ENCODE measurements around the gene MAN2A1.

The MAN2A1 gene

GRCh38 chr5:109688970-109689739 is 572 bp upstream of the MAN2A1 start:
- ATAC-seq = peak; percentile 86
- TF ChIP-seq, protein P1, sequence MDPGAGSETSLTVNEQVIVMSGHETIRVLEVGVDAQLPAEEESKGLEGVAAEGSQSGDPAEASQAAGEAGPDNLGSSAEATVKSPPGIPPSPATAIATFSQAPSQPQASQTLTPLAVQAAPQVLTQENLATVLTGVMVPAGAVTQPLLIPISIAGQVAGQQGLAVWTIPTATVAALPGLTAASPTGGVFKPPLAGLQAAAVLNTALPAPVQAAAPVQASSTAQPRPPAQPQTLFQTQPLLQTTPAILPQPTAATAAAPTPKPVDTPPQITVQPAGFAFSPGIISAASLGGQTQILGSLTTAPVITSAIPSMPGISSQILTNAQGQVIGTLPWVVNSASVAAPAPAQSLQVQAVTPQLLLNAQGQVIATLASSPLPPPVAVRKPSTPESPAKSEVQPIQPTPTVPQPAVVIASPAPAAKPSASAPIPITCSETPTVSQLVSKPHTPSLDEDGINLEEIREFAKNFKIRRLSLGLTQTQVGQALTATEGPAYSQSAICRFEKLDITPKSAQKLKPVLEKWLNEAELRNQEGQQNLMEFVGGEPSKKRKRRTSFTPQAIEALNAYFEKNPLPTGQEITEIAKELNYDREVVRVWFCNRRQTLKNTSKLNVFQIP (CRISPR knock-in tag; IDR thresholded peaks at IDR 0.05; ENCODE audit: borderline replicate concordance, low read depth) = no peak
- TF ChIP-seq GLIS3 (CRISPR knock-in tag; IDR thresholded peaks at IDR 0.05) (no peak), ZC3H10 (CRISPR knock-in tag; IDR thresholded peaks at IDR 0.05) (no peak), TCF4 (CRISPR knock-in tag; IDR thresholded peaks at IDR 0.05; ENCODE audit: borderline replicate concordance) (no peak), ARNTL (CRISPR knock-in tag; IDR thresholded peaks at IDR 0.05; ENCODE audit: borderline replicate concordance, low read depth) (no peak), ZNF565 (CRISPR knock-in tag; conservative IDR thresholded peaks at IDR 0.05; ENCODE audit: low read depth) (no peak), PPARA (CRISPR knock-in tag; IDR thresholded peaks at IDR 0.05; ENCODE audit: borderline replicate concordance) (no peak), CSDC2 (CRISPR knock-in tag; IDR thresholded peaks at IDR 0.05) (no peak), BACH2 (CRISPR knock-in tag; IDR thresholded peaks at IDR 0.05; ENCODE audit: borderline replicate concordance) (no peak), RARB (CRISPR knock-in tag; IDR thresholded peaks at IDR 0.05) (no peak), ESRRG (CRISPR knock-in tag; IDR thresholded peaks at IDR 0.05) (no peak), PATZ1 (CRISPR knock-in tag; IDR thresholded peaks at IDR 0.05; ENCODE audit: borderline replicate concordance) (no peak), ISL1 (CRISPR knock-in tag; IDR thresholded peaks at IDR 0.05) (no peak), TOX (CRISPR knock-in tag; IDR thresholded peaks at IDR 0.05; ENCODE audit: borderline replicate concordance) (no peak), SNAI2 (CRISPR knock-in tag; IDR thresholded peaks at IDR 0.05) (no peak), CSRNP3 (CRISPR knock-in tag; IDR thresholded peaks at IDR 0.05) (no peak), ZNF70 (CRISPR knock-in tag; IDR thresholded peaks at IDR 0.05) (no peak), ZFP30 (CRISPR knock-in tag; IDR thresholded peaks at IDR 0.05) (no peak)

GRCh38 chr5:109690242-109690974 is 681 bp downstream of the MAN2A1 start:
- TF ChIP-seq PPARA (CRISPR knock-in tag; IDR thresholded peaks at IDR 0.05; ENCODE audit: borderline replicate concordance) (no peak), ZFP3 (CRISPR knock-in tag; IDR thresholded peaks at IDR 0.05) (peak; percentile 7; the same call in 1 of the 2 replicates)
- peak; percentile 52 for ATAC-seq

DNA sequence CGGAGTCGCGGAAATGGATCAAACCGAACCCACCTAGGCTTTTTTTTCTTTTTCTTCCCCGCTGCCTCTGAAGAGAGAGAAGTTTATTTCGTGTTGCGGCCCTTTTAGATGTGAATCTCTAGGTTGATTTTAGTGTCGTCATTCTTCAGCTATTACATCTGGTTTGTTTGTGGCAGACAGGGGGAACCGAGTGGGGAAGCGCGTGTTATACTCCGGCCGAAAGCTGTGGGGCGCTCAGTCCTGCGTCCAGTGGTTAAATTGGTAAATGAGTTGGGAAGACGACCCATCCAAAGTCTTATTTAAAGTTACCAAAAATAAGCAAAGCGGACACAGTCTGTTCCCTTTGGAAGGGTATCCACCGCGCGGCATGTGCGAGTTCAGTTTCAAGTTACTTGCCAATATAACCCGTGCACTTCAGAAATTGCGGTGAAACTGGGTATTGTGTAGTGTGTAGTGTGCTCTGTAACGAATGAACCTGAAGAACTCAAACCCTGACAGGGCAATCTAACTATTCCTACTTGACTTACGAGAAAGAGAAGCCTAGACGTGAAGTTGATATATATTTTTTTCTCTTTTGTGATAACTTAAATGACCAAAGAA is 1.3 kb downstream of the MAN2A1 start:
- ATAC-seq = peak; percentile 57
- no peak for TF ChIP-seq SNAI2 (CRISPR knock-in tag; IDR thresholded peaks at IDR 0.05)
- no peak for TF ChIP-seq GLIS3 (CRISPR knock-in tag; IDR thresholded peaks at IDR 0.05)
- TF ChIP-seq, protein P2, sequence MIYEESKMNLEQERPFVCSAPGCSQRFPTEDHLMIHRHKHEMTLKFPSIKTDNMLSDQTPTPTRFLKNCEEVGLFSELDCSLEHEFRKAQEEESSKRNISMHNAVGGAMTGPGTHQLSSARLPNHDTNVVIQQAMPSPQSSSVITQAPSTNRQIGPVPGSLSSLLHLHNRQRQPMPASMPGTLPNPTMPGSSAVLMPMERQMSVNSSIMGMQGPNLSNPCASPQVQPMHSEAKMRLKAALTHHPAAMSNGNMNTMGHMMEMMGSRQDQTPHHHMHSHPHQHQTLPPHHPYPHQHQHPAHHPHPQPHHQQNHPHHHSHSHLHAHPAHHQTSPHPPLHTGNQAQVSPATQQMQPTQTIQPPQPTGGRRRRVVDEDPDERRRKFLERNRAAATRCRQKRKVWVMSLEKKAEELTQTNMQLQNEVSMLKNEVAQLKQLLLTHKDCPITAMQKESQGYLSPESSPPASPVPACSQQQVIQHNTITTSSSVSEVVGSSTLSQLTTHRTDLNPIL (CRISPR knock-in tag; IDR thresholded peaks at IDR 0.05; ENCODE audit: low read depth) = no peak
- TF ChIP-seq CSDC2 (CRISPR knock-in tag; IDR thresholded peaks at IDR 0.05) = no peak
- TF ChIP-seq ZFP30 (CRISPR knock-in tag; IDR thresholded peaks at IDR 0.05) = no peak
- no peak for TF ChIP-seq OSR1 (CRISPR knock-in tag; IDR thresholded peaks at IDR 0.05)

GRCh38 chr5:109691996-109692395 is 2.3 kb downstream of the MAN2A1 start:
- no peak for ATAC-seq
- TF ChIP-seq TCF4 (CRISPR knock-in tag; IDR thresholded peaks at IDR 0.05; ENCODE audit: borderline replicate concordance) (no peak), CSDC2 (CRISPR knock-in tag; IDR thresholded peaks at IDR 0.05) (no peak), ZNF8 (CRISPR knock-in tag; IDR thresholded peaks at IDR 0.05) (no peak), PATZ1 (CRISPR knock-in tag; IDR thresholded peaks at IDR 0.05; ENCODE audit: borderline replicate concordance) (no peak), TOX (CRISPR knock-in tag; IDR thresholded peaks at IDR 0.05; ENCODE audit: borderline replicate concordance) (no peak), GLIS3 (CRISPR knock-in tag; IDR thresholded peaks at IDR 0.05) (no peak), PPARA (CRISPR knock-in tag; IDR thresholded peaks at IDR 0.05; ENCODE audit: borderline replicate concordance) (no peak), ZNF70 (CRISPR knock-in tag; IDR thresholded peaks at IDR 0.05) (no peak), ARNTL (CRISPR knock-in tag; IDR thresholded peaks at IDR 0.05; ENCODE audit: borderline replicate concordance, low read depth) (no peak), ZNF565 (CRISPR knock-in tag; conservative IDR thresholded peaks at IDR 0.05; ENCODE audit: low read depth) (no peak), CSRNP3 (CRISPR knock-in tag; IDR thresholded peaks at IDR 0.05) (no peak), OSR1 (CRISPR knock-in tag; IDR thresholded peaks at IDR 0.05) (no peak)
